GM21367 (cell line): ENCODE results near the gene ANGEL2.
"Not testable (repeated sequence)": the region's sequence is repeated elsewhere in the genome, so short reads cannot be mapped to it uniquely, and the experiment has no call there.

ENCODE experiments used
- ATAC-seq: cut with Tn5 transposase; IDR thresholded peaks from one replicate; pipeline ENCODE4 v1.9.1; 2021; ENCODE audit not compliant: unreplicated experiment

Gene ANGEL2

DNA sequence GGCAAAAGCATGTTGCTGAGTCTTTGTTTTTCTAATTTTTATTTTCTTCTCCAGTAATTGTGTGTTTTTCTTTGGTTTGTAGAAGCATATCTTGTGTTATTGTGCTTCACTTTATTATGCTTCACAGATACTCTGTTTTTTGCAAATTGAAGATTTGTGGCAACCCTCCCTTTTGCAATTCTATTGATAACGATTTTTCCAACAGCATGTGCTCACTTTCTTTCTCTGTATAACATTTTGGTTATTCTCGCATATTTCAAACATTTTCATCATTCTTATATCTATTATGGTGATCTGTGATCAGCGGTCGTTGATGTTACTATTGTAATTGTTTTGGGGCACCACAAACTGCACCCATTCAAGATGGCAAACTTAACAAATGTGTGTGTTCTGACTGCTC lies 3.8 kb upstream of the ANGEL2 start:
- ATAC-seq, result no peak

DNA sequence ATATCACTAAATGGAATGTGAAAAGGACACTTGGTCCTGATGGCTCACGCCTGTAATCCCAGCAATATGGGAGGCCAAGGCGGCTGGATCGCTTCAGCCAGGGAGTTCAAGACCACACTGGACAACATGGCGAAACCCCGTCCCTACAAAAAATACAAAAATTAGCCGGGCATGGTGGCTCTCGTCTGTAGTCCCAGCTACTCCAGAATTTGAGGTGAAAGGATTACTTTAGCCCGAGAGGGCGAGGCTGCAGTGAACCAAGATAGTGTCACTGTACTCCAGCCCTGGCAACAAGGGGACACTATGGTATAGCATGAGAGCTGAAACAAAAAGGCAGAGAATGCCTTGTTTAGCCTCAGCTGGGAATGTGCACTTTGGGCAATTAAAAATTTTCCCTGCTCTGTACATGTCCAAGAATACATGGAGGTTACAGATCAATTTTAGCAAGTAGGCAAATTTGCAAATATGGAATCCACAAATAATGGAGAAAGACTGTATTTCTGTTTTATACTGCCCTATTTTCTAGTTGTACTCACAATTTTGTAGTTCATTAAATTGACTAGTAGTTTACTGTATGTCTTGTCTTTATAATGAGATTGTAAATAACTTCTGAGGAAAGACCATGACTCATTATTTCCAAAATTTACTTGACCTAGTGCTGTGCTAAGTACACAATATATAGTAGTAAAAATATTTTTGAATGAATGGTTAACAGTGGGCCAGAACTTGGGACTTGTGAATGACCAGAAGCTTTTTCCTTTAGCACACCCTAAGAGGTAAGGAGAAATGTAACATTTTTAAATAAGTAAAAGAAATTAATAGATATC lies 2.0 kb upstream of the ANGEL2 start:
- no peak for ATAC-seq

DNA sequence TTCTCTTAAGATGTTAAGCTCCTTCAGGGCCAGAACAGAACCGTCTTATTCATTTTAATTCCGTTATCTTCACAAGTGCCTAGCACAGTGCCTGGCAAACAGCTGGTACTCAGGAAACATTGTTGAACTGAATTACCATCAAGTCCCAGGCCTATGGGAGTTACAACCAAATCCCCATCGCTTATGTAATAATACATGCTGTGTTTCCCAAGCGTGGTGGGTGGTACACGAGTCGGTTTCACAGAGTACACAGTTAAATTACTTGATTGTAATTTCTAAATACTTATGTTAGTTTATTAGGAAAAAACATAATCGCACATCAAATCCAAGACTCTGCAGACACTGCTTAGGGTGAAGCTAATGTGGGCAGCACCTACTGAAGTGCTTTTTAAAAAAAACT lies 1.0 kb downstream of the ANGEL2 start:
- no peak for ATAC-seq

DNA sequence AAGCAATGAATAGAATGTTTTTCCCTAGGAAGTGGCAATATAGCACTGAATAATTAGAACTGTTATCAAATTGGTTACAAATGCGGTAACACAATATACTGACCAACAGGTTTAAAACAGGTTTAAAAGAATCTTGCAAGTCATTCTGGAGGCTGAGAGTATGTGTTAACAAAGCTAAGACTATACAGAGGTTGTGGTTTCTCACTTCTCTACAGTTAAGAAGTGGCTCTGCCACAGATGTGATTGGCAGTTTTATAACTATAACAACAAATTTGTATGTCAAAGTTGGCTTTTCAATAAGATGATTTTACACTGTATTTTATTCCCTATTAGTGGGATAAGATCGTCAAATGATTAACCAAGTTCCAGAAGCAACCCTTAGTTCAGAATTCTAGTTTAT lies 7.1 kb downstream of the ANGEL2 start:
- no peak for ATAC-seq

DNA sequence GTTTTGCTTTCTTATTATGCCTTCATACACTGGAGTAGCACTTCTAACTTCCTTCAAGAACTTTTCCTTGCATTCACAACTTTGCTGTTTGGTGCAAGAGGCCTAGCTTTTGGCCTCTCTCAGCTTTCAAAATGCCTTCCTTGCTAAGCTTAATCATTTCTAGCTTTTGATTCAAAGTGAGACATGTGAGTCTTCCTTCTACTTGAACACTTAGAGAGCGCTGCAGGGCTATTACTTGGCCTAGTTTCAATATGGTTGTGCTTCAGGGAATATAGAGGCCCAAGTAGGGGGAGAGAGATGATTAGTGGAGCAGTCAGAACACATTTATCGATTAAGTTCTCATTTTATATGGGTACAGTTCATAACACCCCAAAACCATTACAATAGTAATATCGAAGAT lies 12.4 kb downstream of the ANGEL2 start:
- ATAC-seq, result no peak

DNA sequence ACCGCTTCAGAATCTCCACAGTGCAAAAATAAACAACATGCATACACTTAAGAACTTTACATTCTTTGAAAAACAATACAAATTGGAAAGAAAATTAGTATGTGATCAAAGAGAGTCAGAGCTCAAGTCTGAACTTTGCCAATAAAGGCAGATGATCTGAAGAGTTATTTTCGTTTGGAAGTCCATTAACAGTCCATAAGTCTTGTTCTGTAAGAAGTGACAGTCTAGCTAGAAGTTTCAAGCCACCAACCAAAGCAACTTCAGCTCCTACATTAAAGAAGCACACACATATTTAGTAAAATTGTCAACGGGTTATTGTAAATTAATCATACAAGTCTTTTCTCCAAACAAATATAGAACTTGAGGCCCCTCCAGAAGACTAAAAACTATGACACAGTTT lies 20.7 kb downstream of the ANGEL2 start:
- no peak for ATAC-seq

DNA sequence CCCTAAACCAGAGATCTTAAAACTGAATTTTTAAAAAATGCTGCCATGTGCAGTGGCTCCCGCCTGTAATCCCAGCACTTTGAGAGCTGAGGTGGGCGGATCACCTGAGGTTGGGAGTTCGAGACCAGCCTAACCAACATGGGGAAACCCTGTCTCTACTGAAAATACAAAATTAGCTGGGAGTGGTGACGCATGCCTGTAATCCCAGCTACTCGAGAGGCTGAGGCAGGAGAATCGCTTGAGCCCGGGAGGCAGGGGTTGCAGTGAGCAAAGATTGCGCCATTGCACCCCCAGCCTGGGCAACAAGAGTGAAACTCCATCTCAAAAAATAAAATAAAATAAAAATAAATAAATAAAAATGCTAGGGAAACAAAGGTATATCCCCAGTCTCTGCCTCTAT lies 21.7 kb downstream of the ANGEL2 start:
- ATAC-seq, result not testable (repeated sequence)

DNA sequence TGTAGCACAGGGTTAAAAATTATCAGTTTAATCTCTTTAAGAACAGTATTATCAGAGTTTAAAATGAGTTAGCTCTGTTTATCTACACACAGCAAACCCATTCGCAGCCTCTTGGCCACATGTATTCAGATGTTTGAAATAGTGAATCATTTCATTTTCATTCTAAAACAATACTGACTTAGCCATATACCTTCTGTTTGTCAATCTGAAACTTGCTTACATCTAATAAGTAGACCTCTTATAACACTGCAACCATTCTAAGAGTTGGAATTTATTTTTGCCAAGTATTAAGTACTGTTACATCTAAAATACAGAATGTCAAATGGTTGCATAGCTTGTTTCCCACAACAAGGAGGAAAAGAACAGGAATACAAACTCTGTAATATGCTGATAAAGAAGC lies 25.4 kb downstream of the ANGEL2 start:
- no peak for ATAC-seq

DNA sequence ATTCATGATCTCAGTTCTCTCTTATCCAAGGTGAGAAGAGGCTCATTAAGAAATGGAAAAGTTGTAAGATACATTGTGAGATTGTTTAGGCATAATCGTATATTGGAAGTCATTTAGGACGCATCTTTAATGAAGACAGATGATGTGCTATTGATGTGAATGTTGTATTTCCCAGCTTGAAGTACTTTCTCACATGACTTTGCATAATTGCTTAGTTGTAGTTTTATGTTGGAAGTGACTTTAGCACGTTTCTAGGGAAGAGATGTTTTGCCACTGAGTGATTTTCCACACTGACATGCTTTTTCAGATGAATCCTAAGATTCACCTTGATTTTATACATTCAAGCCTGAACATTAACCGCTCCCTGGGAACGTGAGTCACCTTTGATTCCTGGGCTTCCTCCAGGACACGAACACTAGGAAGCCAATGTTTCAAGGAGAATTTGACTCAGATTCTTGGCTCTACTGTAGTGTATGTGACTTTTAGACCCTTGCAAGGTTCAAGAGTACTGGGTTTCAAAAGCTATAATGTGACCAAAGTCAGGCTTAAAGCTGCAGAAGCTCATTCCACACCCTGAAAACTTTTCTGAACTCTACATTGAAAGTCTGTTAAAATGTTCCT lies 27.9 kb downstream of the ANGEL2 start:
- ATAC-seq, result no peak

DNA sequence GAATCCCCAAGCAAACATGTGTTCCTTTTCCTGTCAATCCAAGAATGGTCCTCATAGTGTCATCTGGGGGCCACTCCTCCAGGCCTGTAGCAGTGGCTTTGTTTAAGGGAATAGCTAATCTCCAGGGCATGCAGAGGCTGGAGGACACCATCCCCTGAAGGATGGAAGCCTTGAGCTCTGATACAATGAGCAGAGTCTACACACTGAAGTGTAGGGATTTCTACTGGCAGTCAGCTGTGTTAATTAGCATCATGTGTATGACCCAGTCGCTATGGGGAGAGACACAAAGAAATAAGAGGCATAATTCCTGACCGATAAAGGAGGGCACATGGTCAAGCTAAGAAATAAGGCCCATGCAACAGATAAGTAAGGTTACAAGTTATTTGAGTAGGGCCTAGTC lies 29.1 kb downstream of the ANGEL2 start:
- no peak for ATAC-seq

DNA sequence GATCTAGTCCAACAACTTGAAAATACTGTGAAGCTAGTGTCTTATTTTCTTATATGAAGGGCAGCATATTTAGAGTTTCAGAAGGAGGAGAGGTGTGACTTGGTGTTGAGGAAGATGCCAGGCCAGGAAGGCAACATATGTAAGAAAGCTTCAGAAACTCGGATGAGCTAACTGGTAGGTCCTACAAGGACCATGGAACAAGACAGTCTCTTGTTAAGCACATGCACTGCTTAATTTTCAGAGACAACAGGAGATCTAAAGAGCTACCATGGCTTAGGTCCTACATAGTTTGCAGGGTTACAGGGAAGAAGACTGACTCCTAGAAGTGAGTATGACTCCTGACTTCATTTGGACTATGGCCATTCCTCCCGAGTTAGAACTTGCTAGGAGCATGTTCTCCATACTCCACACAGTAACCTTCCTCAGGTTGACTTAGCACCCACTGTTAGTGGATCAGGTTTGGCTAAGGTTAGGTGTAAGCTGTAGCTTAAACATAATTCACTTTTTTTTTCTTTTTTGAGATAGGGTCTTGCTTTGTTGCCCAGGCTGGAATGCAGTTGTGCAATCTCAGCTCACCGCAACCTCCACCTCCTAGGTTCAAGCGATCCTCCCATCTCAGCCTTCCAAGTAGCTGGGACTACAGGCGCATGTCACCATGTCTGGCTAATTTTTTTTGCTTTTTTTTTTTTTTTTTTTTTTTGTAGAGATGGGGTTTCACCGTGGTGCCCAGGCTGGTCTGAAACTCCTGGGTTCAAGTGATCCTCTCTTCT lies 31.0 kb downstream of the ANGEL2 start:
- ATAC-seq, result no peak

DNA sequence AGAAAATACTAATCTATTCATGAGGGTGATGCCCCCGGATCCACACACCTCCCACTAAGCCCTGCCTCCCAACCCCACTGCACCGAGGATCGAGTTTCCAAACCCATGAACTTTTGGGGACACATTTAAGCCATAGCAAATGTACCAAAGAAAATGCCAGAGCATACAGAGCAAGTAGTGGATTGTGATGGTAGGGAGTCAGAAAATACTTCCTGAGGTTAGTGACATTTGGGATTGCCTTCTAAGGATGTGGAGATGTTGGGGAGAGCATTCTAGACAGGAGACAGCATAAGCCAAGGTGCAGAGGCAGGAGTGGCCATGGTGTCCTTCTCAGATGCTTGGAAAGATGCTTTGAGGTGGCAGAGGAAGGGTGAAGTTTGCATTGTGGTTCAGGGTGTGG lies 32.2 kb downstream of the ANGEL2 start:
- no peak for ATAC-seq

DNA sequence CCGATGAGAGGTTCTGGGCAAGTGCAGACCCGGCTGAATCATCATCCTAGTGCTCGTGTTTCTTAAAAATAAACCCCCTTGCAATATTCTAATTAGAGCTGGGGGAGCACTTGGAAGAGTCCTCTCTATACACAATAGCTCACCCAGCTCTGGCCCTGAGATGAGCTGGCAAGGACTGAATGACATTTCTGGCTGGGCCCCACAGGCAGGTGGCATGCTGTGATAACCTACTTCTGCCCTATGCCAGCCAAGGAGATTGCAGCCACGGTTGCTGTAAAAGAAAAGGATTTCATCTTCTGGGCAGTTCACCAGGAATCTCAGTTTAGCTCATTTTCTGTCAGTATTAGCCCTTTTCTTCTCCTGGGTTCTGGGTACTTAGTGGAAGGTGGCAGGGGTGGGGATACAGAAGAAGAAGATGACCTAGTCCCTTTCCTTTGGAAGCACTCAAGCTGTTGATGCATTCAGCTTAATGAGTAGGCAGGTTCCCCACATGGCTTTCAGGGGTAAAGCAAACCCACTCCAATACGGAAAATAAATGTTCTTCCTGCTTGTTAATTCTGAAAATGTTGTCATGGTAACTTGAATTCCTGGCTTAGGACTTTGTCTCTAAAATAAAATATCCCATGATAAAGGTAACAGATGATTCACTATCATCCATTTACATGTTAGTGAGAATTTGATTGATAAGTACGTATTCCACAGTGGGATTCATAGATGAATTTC lies 33.1 kb downstream of the ANGEL2 start:
- no peak for ATAC-seq

DNA sequence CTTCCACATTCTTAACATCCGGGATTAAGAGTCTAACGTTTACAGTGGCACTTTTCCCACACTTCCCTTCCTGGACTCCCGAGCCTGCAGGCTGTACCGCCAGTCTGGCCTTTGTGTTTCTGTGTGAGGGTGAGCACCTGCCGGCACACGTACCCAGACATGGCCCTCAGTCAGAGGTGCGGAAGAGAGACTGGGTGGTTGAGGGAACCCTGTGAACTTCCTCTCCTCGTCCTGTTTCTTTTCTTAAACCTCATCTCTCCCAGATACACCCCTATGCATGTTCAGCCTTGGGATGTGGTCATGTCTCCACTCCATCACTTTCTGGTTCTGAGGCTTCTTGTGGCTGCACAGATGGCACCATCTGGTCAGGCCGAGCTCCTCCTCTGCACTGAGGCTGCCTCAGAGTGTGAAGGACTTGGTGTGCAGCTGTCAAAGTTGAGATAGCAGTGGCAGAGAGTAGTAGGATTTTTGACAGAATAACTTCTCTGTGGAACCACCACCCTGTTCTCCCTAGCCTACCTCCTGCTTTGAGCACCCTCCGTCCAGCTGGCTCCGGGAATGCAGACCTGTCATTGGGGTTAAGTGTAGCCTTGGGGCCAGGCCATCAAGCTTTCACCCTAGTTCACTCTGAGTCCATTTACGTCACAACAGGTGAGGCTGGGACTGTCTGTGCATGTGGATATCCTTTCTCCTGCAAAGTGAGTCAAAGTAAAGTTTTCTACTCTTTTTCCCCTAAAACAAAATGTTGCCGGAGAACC lies 33.9 kb downstream of the ANGEL2 start:
- peak; percentile 52 for ATAC-seq

DNA sequence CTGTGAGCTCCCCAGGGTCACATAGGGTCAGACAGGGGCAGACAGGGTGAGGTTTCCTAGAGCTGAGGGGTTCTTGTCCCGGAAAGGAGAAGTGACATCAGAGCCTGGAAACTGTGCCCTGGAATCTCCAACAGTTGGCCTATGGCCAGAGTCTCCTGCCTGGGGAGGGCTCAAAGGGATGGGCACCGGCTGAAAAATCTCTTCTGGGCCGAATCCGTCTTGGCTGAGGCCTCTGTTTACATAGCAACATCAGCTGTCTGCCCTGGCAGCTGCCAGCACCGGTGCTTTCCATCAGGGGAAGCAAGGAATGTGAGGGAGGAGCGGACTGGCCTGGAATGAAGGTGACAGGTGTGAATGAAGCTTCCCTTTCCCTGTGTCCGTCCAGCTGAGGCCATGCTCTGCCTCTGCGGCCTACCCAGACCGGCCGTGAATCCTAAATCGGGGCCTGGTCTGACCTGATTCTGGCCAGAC lies 34.6 kb downstream of the ANGEL2 start:
- no peak for ATAC-seq

DNA sequence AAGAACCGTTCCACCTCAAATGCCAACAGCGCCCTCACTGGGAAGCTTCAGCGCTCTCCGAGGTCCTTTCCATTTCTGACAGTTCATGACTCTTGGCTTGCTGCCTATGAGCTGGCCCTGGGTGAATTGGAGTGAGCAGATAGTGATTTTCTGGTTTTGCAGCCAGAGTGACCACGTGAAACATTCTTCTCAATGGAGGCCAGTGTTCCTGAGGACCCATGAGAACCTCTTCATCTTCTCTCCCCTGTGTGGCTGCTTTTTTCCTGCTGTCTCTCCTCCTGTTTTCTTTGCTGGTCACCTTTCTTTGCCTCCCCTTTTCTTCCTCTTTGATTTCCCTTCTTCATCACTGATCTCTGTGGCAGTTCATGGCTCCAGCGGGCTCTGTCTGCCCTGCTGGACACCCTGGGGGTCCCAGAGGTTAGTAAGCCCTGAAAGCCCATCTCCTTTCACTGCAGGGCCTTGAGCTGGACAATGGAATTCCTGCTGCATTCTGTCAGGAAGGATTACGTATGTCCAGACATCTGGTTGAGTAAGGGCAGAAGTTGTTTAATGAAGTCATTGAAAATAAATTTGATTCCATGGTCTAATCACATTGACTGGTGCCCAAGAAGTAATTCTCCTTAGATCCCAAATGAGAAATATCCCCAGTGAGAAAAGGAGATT lies 35.4 kb downstream of the ANGEL2 start:
- ATAC-seq, result no peak

DNA sequence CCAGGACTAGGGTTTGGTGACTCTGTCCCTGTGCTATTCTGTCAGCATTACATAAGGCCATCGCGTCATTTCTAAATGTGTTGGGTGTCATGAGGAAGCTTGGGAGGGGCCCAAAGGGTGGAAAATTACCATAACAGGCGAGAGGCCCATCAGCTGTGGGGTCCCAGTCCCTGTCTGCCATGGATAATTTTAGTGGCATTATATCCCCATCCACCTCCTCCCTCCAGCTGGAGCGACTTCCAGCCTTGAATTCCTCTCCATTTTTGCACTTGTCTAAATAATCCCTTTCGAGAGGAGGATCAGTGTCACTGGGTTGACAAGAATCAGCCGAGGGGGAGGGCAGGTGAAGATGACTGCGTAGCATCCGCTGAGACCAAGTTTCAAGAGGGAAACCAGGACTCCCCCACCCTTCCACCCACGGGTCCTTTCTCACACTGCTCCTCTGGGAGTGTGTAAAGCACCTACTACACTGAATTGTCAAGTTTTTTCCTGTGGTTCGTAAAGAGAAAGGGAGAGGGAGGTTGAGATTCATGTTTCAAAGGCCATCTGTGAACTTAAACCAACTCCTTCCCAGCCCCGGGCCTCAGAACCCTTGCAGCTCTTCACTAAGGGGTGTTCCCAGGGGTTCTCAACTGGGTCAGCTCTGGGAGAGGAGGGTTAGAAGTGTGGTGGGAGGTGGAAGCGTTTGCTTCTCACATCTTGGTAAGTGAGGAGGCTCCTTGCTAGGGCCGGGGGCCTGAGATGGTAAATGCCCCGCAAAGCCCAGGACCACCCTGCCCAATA lies 36.1 kb downstream of the ANGEL2 start:
- peak; percentile 59 for ATAC-seq

DNA sequence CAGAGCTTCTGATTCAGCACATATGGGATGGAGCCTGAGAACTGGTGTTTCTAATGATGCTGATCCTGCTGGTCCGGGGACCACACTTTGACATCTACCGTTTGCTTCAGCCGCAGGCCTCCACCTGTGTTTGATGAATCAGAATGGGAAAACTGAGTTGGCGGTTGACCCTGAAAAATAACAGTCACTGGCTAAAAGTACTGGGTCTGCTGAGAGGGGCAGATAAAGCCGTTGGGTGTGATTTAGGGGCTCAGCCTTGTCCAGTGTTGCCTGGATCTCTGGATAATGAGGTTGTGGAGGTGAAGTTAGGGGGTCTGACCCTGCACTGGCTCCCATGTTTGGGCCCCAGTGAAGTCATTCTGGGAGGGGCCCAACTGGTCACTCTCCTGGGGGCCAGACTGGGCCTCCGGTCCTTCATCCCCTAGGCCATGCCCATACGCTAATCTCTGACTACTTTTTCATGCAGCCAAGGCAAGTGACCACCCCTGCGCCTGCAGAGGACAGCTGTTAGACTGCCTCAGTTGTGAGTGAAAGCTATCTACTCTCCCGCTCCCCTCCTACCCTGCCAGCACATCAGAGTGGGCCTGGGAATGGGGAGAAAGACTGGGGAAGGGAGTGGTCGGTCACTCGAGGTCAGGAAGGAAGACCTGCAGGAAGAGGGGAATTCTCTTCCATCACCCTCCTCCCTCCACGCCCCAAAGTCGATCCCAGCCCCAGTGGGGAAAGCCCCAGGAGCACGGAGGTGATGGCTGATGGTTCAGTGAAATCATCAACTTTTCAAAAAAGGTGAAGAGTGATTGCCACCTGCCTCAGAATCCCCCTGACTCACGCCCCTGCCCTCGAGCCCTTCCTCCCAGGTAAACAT lies 37.7 kb downstream of the ANGEL2 start:
- peak; percentile 38 for ATAC-seq
